Measurements from ENCODE around the gene DLG5.

DLG5 gene

DNA sequence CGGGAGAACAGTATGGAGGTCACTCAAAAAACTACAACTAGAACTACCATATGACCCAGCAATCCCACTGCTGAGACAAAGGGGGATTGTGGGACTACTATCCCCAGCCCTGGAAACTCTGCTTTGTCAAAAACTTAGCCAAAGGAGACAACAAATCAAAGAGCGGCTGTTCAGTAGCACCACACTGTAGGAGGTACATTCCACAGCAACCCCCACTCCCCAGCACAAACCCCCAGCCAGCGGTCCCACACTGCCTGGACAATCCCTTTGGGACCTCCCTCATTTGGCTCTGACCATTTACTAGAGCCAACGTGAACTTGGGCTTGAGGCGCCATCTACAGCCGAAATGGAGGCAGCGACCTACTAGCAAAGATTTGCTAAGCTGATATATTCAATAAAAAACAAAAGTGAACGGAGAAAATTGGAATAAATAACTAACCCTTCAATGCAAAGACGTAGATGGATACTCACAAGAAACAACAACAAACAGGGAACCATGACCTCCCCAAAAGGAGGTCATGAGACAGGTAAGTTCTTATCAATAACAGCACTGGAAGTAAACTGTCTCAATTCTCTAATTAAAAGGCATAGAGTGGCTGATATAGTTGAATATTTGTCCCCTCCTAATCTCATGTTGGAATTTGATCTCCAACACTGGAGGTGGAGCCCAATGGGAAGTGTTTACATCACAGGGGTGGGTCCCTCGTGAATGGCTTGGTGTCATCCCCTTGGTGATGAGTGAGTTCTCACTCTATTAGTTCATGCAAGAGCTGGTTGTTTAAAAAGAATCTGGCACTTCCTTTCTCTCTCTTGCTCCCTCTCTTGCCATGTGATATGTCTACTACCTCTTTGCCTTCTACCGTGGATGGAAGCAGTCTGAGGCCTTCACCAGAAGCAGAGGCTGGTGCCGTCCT, 170.0 kb downstream of the DLG5 start:
- DNase-seq: peak; percentile 24 to 28

DNA sequence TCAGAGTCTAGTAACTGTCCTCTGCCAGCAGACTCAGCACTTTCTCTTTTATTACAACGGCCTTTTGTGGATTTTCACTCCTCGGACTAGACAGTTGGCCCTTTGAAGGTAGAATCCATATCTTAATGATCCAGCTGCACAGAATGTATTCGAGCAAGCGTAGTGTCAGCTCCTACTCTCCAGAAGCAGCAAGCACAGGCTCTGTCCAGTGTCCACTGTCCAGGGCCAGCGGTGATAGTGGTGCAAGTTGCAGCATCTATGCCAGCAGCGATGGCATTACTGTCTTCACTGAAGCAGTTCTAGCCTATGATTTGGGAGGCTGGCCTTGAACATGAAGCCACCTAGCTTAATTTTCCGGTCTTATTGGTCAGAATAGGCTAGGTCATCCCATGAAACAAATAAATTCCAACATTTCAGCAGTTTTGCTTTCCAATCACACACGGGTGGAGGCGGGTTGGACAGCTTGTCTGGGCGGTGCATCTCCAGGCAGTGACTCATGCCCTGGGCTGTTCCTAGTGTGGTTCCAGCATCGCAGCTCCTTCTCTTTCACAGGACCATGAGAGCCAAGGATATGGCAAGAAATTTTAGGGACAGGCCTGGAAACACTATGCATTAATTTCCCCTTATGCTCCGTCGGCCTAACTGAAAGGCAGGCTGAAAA, 180.4 kb downstream of the DLG5 start:
- DNase-seq: no peak

DNA sequence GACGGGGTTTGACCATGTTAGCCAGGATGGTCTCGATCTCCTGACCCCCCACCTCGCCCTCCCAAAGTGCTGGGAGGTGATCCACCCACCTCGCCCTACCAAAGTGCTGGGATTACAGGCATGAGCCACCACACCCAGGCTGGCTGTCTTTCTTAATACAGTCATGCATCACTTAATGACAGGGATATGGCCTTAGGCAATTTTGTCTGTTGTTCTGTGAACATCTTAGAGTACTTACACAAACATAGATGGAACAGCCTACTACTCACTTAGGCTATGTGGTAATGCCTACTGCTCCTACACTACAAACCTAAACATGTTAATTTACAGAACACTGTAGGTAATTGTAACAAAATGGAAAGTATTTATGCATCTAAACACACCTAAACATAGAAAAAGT, 182.3 kb downstream of the DLG5 start:
- DNase-seq: no peak

DNA sequence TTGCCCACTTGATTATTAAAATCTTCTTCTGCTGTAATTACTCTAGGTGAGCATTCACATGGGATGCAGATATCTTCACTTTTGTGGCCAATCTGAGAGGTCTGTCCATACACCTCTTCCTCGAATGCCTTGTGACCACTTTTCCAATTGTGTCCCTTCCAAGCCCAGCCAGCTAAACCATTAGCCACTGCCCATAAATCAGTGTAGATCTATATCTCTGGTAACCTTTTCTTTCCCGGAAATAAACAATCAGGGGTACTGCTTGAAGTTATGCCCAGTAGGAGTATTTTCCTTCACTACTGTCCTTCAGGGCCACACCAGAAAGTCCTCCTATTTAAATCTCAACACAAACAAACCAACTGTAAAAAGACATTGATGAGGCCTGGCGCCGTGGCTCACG, 184.4 kb downstream of the DLG5 start:
- DNase-seq: no peak

DNA sequence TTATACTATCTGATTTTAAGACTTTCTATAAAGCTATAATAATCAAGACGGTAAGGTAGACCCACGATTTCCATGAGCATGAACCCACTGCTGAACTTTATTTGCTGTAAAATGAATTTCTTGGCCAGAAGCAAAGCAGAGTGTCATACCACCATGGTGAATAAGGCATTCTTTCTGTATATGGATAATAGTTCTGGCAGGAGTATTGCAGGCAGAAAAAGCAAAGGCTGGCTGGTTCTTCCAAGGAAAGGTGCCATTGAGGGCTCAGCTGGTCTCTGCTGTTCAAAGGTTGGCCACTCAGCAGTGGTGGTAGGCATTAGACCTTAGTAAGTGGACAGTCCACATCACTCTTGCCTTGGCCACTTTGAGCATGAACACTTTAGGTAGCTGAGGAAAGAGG, 184.8 kb downstream of the DLG5 start:
- DNase-seq: no peak

Data from activated CD4-positive, alpha-beta T cell treated with anti-CD3 and anti-CD28 coated beads, Interleukin-2, amount 50 U/mL, for 48 hours (primary cell).